Transverse colon (tissue), 3 donors: ENCODE data around the gene FSTL5.

Source experiments
- POLR2A ChIP-seq: fragments of 450-650 bp; IDR thresholded peaks from one replicate; pipeline ENCODE4 v1.6.1; 2016; ENCODE audit warnings: antibody characterized with exemption, mild to moderate bottlenecking, moderate library complexity
- TF ChIP-seq, protein P1 (sequence below), 5 experiments: fragments of 200-600 bp in 3 of 5; fragments of 450-650 bp in 2 of 5; sonication (generic) in 3 of 5; IDR thresholded peaks; 1 replicate in 2 of 5; 2 replicates in 3 of 5; pipeline ENCODE4 v1.5.1; 2016 to 2017; ENCODE audit warnings: antibody characterized with exemption in 5 of 5, inconsistent platforms in 3 of 5, mild to moderate bottlenecking in 2 of 5, moderate library complexity in 1 of 5

DNA sequence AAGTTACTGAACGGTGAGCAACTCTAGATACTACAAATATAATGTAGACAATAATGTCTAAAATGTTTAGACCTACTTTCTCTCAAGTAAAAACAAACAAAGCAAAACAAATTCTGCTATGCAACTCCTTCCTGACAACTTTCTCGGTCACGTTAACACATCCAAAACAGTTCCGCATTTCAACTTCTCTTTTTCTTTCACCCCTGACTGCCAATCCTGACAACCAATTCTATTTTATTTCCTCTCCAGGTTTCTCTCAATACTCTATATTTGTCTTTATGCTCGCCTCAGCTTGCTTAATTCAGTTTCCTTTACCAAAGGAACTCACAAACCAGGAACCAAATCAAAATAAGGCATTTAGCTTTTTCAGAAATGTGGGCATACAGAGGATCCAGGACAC, 513.0 kb downstream of the FSTL5 start:
- TF ChIP-seq, protein P1, sequence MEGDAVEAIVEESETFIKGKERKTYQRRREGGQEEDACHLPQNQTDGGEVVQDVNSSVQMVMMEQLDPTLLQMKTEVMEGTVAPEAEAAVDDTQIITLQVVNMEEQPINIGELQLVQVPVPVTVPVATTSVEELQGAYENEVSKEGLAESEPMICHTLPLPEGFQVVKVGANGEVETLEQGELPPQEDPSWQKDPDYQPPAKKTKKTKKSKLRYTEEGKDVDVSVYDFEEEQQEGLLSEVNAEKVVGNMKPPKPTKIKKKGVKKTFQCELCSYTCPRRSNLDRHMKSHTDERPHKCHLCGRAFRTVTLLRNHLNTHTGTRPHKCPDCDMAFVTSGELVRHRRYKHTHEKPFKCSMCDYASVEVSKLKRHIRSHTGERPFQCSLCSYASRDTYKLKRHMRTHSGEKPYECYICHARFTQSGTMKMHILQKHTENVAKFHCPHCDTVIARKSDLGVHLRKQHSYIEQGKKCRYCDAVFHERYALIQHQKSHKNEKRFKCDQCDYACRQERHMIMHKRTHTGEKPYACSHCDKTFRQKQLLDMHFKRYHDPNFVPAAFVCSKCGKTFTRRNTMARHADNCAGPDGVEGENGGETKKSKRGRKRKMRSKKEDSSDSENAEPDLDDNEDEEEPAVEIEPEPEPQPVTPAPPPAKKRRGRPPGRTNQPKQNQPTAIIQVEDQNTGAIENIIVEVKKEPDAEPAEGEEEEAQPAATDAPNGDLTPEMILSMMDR (IDR thresholded peaks at IDR 0.05): no peak
- no peak for TF ChIP-seq POLR2A
